Activated naive CD8-positive, alpha-beta T cell treated with anti-CD3 and anti-CD28 coated beads, Interleukin-2, amount 50 U/mL, for 16 hours (primary cell): ENCODE measurements around the gene PAXIP1.

Source experiments
- DNase-seq: peaks from one replicate; pipeline ENCODE4 v3.0.0-alpha.2; 2020; ENCODE audit warnings: low read depth, low spot score

The PAXIP1 gene

GRCh38 chr7:154912871-154913637, 89.9 kb downstream of the PAXIP1 start:
- no peak for DNase-seq

GRCh38 chr7:154911862-154912455, 91.0 kb downstream of the PAXIP1 start:
- no peak for DNase-seq

GRCh38 chr7:154911411-154911810, 91.5 kb downstream of the PAXIP1 start:
- no peak for DNase-seq

GRCh38 chr7:154910977-154911376, 91.9 kb downstream of the PAXIP1 start:
- no peak for DNase-seq

- DNase-seq, result no peak
Observed at GRCh38 chr7:154910125-154910524, 92.8 kb downstream of the PAXIP1 start.

GRCh38 chr7:154909241-154910105, 93.5 kb downstream of the PAXIP1 start:
- no peak for DNase-seq

- no peak for DNase-seq
Observed at GRCh38 chr7:154907651-154908620, 95.0 kb downstream of the PAXIP1 start.

- DNase-seq, result no peak
Observed at GRCh38 chr7:154906736-154907355, 96.1 kb downstream of the PAXIP1 start.

- no peak for DNase-seq
Observed at GRCh38 chr7:154906201-154906600, 96.7 kb downstream of the PAXIP1 start.

GRCh38 chr7:154905615-154906014, 97.3 kb downstream of the PAXIP1 start:
- no peak for DNase-seq

GRCh38 chr7:154905146-154905545, 97.8 kb downstream of the PAXIP1 start:
- DNase-seq, result no peak

- DNase-seq, result no peak
Observed at GRCh38 chr7:154903083-154903731, 99.7 kb downstream of the PAXIP1 start.

GRCh38 chr7:154902600-154903082, 100.3 kb downstream of the PAXIP1 start:
- DNase-seq, result no peak

- no peak for DNase-seq
Observed at GRCh38 chr7:154899862-154900261, 103.1 kb downstream of the PAXIP1 start.

GRCh38 chr7:154898973-154899855, 103.7 kb downstream of the PAXIP1 start:
- DNase-seq, result no peak

GRCh38 chr7:154896076-154896475, 106.8 kb downstream of the PAXIP1 start:
- no peak for DNase-seq
